ENCODE results near the gene MPZL2.

Gene MPZL2

DNA sequence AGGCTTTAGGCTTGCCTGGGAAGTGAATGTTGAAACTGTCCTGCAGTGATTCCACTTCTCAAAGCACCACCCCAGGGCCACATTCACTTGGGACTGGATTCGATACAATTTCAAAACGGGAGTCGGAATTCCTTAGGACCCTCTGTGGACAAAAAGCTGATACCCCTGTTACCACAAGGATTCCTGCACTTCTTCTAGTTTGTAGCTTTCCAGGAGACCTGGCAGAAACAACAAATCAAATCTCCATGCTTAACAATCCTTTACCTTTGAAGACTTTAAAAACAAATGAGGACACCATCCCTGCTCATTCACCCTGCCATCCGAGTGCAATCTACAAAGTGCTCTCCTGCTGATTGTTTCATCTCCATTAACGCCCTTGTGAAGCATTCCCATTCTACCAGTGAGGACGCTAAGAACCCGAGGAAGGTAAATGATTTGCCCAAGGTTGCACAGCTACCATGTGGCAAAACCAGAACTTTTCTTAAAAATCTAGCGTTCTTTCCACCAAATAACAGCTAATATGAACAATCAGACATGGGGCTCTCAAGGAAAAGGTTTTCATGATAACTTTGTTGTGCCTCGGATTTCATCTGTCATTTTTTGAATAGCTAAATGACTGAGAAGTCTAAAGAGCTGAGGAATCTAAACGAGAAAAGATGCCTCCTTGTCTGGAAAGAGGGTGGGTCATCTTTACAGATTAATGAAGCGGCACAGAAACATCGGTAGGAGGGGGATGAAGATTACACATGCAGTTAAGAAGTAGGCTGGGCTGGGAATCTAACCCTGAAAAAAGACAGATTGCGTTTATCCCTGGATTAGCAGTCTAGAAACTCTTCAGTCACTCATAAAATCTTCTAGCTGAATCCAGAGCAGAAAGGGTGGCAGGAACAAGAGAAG is 720 bp upstream of the MPZL2 start:
- Histone ChIP-seq H4K20me1 (ENCODE audit: insufficient read depth, low read length) (no peaks in the 10 kb centered on the region), H2AFZ (ENCODE audit: low read depth, low read length) (no peak overlapping the region), H3K9ac (ENCODE audit: low read depth, low read length) (no peak overlapping the region), H3K27ac (ENCODE audit: low read length) (no peak overlapping the region), H3K36me3 (ENCODE audit: insufficient read depth, low read length) (no peaks in the 10 kb centered on the region), H3K9me3 (ENCODE audit: insufficient read depth, low read length, severe bottlenecking) (no peaks in the 10 kb centered on the region), H3K27me3 (ENCODE audit: insufficient read depth, low read length, poor library complexity) (peaks cover 9% of the 10 kb centered on the region), H3K4me1 (ENCODE audit: insufficient read depth, low read length) (no peaks in the 10 kb centered on the region), H3K79me2 (ENCODE audit: insufficient read depth, low read length) (no peaks in the 10 kb centered on the region), H3K4me3 (ENCODE audit: low read depth in 1 of 2, low read length in 2 of 2) (no peak overlapping the region), H3K4me2 (ENCODE audit: insufficient read depth, low read length) (no peak overlapping the region)
- ATAC-seq (ENCODE audit: insufficient read depth, low read depth) (no peak), DNase-seq (no peak)
- no peak for TF ChIP-seq EZH2 (IDR thresholded peaks at IDR 0.05; ENCODE audit: borderline replicate concordance, low read depth, low read length, severe bottlenecking)
- TF ChIP-seq, protein P1, sequence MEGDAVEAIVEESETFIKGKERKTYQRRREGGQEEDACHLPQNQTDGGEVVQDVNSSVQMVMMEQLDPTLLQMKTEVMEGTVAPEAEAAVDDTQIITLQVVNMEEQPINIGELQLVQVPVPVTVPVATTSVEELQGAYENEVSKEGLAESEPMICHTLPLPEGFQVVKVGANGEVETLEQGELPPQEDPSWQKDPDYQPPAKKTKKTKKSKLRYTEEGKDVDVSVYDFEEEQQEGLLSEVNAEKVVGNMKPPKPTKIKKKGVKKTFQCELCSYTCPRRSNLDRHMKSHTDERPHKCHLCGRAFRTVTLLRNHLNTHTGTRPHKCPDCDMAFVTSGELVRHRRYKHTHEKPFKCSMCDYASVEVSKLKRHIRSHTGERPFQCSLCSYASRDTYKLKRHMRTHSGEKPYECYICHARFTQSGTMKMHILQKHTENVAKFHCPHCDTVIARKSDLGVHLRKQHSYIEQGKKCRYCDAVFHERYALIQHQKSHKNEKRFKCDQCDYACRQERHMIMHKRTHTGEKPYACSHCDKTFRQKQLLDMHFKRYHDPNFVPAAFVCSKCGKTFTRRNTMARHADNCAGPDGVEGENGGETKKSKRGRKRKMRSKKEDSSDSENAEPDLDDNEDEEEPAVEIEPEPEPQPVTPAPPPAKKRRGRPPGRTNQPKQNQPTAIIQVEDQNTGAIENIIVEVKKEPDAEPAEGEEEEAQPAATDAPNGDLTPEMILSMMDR (IDR thresholded peaks at IDR 0.05; ENCODE audit: borderline replicate concordance, extremely low read depth, low read length, poor library complexity, severe bottlenecking) = no peak

DNA sequence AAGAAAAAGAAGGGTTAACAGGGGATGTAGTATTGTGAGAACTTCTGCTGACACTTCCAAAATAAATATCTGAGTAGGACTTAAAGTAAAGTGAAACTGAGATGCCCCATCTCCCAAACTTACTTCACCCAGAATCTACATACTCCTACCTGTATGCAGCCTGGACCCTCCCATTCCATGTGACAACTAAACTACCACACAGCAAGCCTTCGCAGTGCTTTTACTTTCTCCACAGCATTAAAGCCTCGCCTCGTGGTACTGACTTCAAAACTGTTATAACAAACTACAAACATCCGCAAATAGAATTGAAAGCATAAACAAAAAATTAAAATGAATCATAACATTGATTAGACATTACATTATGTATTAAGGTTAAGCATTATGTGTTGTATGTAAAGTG is 985 bp downstream of the MPZL2 start:
- H3K9ac ChIP-seq (ENCODE audit: low read depth, low read length) = no peak overlapping the region

DNA sequence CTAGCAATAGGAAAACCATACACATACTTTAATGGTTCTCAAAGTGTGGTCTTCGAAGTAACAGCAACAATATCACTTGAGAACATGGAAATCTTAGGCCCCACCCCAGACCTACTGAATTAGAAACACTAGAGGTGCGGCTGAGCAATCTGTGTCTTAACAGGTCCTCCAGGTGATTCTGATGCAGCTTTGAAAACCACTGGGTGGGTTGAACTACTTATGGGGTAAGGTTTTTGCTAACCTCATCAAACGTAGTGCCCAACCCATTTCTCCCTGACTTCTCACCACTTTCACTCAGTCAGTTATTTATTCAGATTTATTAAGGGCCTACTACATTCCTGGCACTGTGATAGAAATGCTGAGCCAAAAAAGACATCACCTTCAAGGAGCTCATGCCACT is 3.7 kb downstream of the MPZL2 start:
- Histone ChIP-seq H3K27me3 (ENCODE audit: insufficient read depth, low read length, poor library complexity) (peaks cover 2% of the 10 kb centered on the region), H3K9ac (ENCODE audit: low read depth, low read length) (no peak overlapping the region), H2AFZ (ENCODE audit: low read depth, low read length) (no peak overlapping the region), H3K4me2 (ENCODE audit: insufficient read depth, low read length) (no peak overlapping the region), H3K9me3 (ENCODE audit: insufficient read depth, low read length, severe bottlenecking) (no peaks in the 10 kb centered on the region), H3K27ac (ENCODE audit: low read length) (no peak overlapping the region), H3K4me3 (ENCODE audit: low read depth in 1 of 2, low read length in 2 of 2) (no peak overlapping the region), H4K20me1 (ENCODE audit: insufficient read depth, low read length) (no peaks in the 10 kb centered on the region), H3K79me2 (ENCODE audit: insufficient read depth, low read length) (no peaks in the 10 kb centered on the region), H3K36me3 (ENCODE audit: insufficient read depth, low read length) (no peaks in the 10 kb centered on the region), H3K4me1 (ENCODE audit: insufficient read depth, low read length) (no peaks in the 10 kb centered on the region)
- TF ChIP-seq EZH2 (IDR thresholded peaks at IDR 0.05; ENCODE audit: borderline replicate concordance, low read depth, low read length, severe bottlenecking) = no peak
- TF ChIP-seq, protein P1 (IDR thresholded peaks at IDR 0.05; ENCODE audit: borderline replicate concordance, extremely low read depth, low read length, poor library complexity, severe bottlenecking) = no peak
- no peak for DNase-seq
- ATAC-seq (ENCODE audit: insufficient read depth, low read depth) = no peak

More for the DNA sequence above, 985 bp downstream of the MPZL2 start:
- H2AFZ ChIP-seq (ENCODE audit: low read depth, low read length) = no peak overlapping the region
- H3K4me3 ChIP-seq (ENCODE audit: low read depth in 1 of 2, low read length in 2 of 2) = no peak overlapping the region
- H3K27me3 ChIP-seq (ENCODE audit: insufficient read depth, low read length, poor library complexity) = peaks cover 9% of the 10 kb centered on the region
- no peaks in the 10 kb centered on the region for H3K9me3 ChIP-seq (ENCODE audit: insufficient read depth, low read length, severe bottlenecking)
- H4K20me1 ChIP-seq (ENCODE audit: insufficient read depth, low read length) = no peaks in the 10 kb centered on the region
- DNase-seq (no peak), ATAC-seq (ENCODE audit: insufficient read depth, low read depth) (no peak)
- no peak for TF ChIP-seq EZH2 (IDR thresholded peaks at IDR 0.05; ENCODE audit: borderline replicate concordance, low read depth, low read length, severe bottlenecking)
- TF ChIP-seq, protein P1 (IDR thresholded peaks at IDR 0.05; ENCODE audit: borderline replicate concordance, extremely low read depth, low read length, poor library complexity, severe bottlenecking) = no peak
- H3K4me1 ChIP-seq (ENCODE audit: insufficient read depth, low read length) = no peaks in the 10 kb centered on the region
- H3K27ac ChIP-seq (ENCODE audit: low read length) = no peak overlapping the region
- no peaks in the 10 kb centered on the region for H3K79me2 ChIP-seq (ENCODE audit: insufficient read depth, low read length)
- H3K4me2 ChIP-seq (ENCODE audit: insufficient read depth, low read length) = no peak overlapping the region
- no peaks in the 10 kb centered on the region for H3K36me3 ChIP-seq (ENCODE audit: insufficient read depth, low read length)

All from DND-41 (cell line).